HAP-1 (cell line): ENCODE data around the gene TEKT3.

Experiments used
- DNase-seq, 2 experiments: peaks; one replicate each; pipeline ENCODE4 v3.0.0-alpha.2; 2016 to 2020; ENCODE audit warnings: low spot score in 2 of 2
- H3K27me3 ChIP-seq: fragments of 250-450 bp; sonication (Bioruptor Pico); 2 replicates; pipeline ENCODE4 v1.5.1; 2020; ENCODE audit warnings: low read depth, mild to moderate bottlenecking, moderate library complexity
- H3K36me3 ChIP-seq: fragments of 250-450 bp; sonication (Bioruptor Pico); replicated peaks from 2 replicates; pipeline ENCODE4 v1.5.1; 2020; ENCODE audit warnings: mild to moderate bottlenecking
- H3K4me1 ChIP-seq: fragments of 250-450 bp; sonication (Bioruptor Pico); 2 replicates; pipeline ENCODE4 v1.5.1; 2020; ENCODE audit warnings: mild to moderate bottlenecking
- H3K4me3 ChIP-seq: fragments of 250-450 bp; sonication (Bioruptor Pico); 2 replicates; pipeline ENCODE4 v1.5.1; 2020; ENCODE audit warnings: mild to moderate bottlenecking, moderate library complexity
- H3K9me3 ChIP-seq: fragments of 250-450 bp; sonication (Bioruptor Pico); 2 replicates; pipeline ENCODE4 v1.5.1; 2020; ENCODE audit warnings: mild to moderate bottlenecking, moderate library complexity
- in situ Hi-C: fragments of 300-500 bp; cut with MboI; formaldehyde crosslinking; loops from 3 replicates; pipeline ENCODE4 v1.14.3; 2020; ENCODE audit warnings: low sequenced_read_pairs, inconsistent platforms, mixed read lengths

The TEKT3 gene

GRCh38 chr17:15278924-15279477 lies 62.4 kb downstream of the TEKT3 start:
- Histone ChIP-seq H3K9me3 (no peaks in the 10 kb centered on the region), H3K4me1 (no peaks in the 10 kb centered on the region), H3K4me3 (no peak overlapping the region), H3K36me3 (no peaks in the 10 kb centered on the region), H3K27me3 (no peaks in the 10 kb centered on the region)
- no peak for DNase-seq
- in situ Hi-C loops: no loop called here

- in situ Hi-C loops: no loop called here
- Histone ChIP-seq H3K9me3 (no peaks in the 10 kb centered on the region), H3K4me3 (no peak overlapping the region), H3K27me3 (no peaks in the 10 kb centered on the region), H3K4me1 (no peaks in the 10 kb centered on the region), H3K36me3 (no peaks in the 10 kb centered on the region)
- DNase-seq: no peak
Observed at GRCh38 chr17:15278380-15278779, 63.0 kb downstream of the TEKT3 start.

DNA sequence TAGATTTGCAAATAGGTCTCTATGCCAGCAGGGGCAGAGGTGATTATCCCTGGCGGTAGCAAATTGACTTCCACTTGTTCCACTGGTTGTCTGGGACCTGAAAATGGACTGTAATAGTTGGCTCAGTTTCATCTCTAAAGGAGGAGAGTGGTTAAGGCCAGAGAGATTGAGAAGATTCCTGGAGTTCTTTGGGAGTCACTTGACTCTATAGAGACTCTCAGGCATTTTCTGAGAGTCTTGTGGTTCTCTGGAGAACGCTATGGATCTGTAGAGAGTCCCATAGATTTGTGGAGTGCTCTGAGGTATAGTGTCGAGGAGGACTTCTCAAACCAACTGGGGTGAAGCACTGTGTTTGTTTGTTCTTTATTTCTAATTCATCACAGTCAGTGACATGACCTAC lies 67.4 kb downstream of the TEKT3 start:
- DNase-seq: no peak
- Histone ChIP-seq H3K4me3 (no peak overlapping the region), H3K4me1 (no peaks in the 10 kb centered on the region), H3K27me3 (no peaks in the 10 kb centered on the region), H3K36me3 (no peaks in the 10 kb centered on the region), H3K9me3 (no peaks in the 10 kb centered on the region)
- in situ Hi-C loops: no loop called here

GRCh38 chr17:15273141-15273793 lies 68.1 kb downstream of the TEKT3 start:
- in situ Hi-C loops: no loop called here
- Histone ChIP-seq H3K4me3 (no peak overlapping the region), H3K27me3 (no peaks in the 10 kb centered on the region), H3K36me3 (no peaks in the 10 kb centered on the region), H3K9me3 (no peaks in the 10 kb centered on the region), H3K4me1 (no peaks in the 10 kb centered on the region)
- DNase-seq: no peak

GRCh38 chr17:15271741-15272140 lies 69.7 kb downstream of the TEKT3 start:
- H3K36me3 ChIP-seq: no peaks in the 10 kb centered on the region
- no peaks in the 10 kb centered on the region for H3K4me1 ChIP-seq
- DNase-seq: no peak
- no peaks in the 10 kb centered on the region for H3K9me3 ChIP-seq
- no peak overlapping the region for H3K4me3 ChIP-seq
- no peaks in the 10 kb centered on the region for H3K27me3 ChIP-seq
- in situ Hi-C loops: no loop called here

- no peak for DNase-seq
- in situ Hi-C loops: no loop called here
- H3K4me3 ChIP-seq: no peak overlapping the region
Observed at GRCh38 chr17:15270628-15271381, 70.6 kb downstream of the TEKT3 start.

GRCh38 chr17:15269780-15270089 lies 71.7 kb downstream of the TEKT3 start:
- in situ Hi-C loops: no loop called here

More at GRCh38 chr17:15270628-15271381, 70.6 kb downstream of the TEKT3 start:
- Histone ChIP-seq H3K27me3 (no peaks in the 10 kb centered on the region), H3K36me3 (no peaks in the 10 kb centered on the region), H3K9me3 (no peaks in the 10 kb centered on the region), H3K4me1 (no peaks in the 10 kb centered on the region)

DNA sequence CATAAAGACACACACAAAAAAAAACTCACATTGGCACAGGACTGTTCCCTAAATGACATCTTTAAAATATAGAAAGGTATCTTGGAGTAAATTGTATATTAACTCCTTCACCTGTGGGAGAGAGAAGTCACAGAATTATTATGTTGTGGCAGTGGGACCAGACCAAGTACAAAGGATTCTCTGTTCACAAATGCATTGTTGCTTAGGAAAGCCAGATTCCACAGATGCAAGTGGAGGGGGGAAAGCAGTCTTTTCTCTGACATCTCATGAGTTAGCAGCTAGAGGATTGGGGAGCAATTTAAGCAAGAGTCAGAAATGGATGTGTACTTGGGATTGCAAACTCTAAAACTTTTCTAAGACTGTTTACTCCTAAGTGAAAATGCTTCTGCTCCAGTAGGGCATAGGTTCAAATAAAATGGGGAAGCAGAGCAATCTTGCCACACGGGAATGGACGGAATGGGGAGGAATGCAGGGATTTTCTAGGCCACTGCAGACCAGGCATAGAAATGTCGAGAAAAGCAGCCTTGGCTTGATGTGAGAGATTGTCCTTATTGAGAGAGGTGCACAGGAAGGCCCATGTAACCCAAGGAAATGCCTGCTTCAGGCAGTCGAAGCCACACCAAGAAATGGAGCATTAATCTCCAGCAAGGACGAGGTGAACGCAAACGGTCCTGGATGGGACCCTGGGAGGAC lies 72.2 kb downstream of the TEKT3 start:
- Histone ChIP-seq H3K9me3 (no peaks in the 10 kb centered on the region), H3K4me1 (no peaks in the 10 kb centered on the region), H3K27me3 (no peaks in the 10 kb centered on the region), H3K4me3 (no peak overlapping the region), H3K36me3 (no peaks in the 10 kb centered on the region)
- no peak for DNase-seq
- in situ Hi-C loops: no loop called here

More at GRCh38 chr17:15269780-15270089, 71.7 kb downstream of the TEKT3 start:
- Histone ChIP-seq H3K9me3 (no peaks in the 10 kb centered on the region), H3K36me3 (no peaks in the 10 kb centered on the region), H3K4me1 (no peaks in the 10 kb centered on the region), H3K27me3 (no peaks in the 10 kb centered on the region), H3K4me3 (no peak overlapping the region)
- no peak for DNase-seq

- Histone ChIP-seq H3K36me3 (no peaks in the 10 kb centered on the region), H3K9me3 (no peaks in the 10 kb centered on the region), H3K4me1 (no peaks in the 10 kb centered on the region; the same call in 1 of the 2 replicates), H3K27me3 (no peaks in the 10 kb centered on the region), H3K4me3 (no peak overlapping the region)
- no peak for DNase-seq
- in situ Hi-C loops: no loop called here
Observed at GRCh38 chr17:15268461-15268860, 72.9 kb downstream of the TEKT3 start.

- H3K4me3 ChIP-seq: no peak overlapping the region
- in situ Hi-C loops: no loop called here
- no peaks in the 10 kb centered on the region for H3K27me3 ChIP-seq
Observed at GRCh38 chr17:15267996-15268395, 73.4 kb downstream of the TEKT3 start.

DNA sequence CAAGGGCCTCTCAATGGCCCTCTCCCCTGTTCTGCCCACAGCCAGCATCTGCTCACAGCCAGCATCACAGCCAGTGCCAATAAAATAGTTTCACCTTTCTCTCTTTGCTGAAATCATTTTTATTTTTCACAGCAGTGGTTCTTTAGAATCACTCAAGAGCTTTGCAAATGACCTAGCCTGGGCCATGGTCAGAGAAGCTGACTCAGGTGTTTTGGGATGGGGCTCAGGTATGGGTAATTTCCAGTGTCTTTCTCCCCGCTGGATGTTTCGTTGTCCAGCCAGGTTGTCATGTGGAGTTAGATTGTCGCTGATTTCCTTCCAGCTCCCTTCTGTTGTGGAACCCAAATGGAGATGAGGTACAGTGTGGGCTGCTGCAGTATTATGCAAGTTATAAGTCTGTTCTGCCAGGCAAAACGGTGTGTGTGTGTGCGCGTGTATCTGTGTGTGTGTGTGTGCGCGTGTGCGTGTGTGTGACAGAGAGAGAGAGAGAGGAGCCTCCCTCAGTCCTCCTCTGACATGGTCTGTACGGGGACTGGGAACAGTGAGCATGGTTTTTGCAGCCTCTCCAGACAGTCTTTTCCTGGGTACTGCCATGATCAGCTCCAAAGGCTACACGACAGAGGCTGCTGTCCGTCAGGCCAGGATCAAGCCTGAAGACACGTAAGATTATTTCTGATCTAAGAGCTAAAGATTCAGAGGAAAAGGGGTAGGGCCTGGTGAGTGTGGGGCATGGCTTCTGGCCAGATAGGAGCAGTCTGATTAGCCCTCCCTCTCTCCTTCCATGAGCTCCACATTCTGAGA lies 74.9 kb downstream of the TEKT3 start:
- no peak for DNase-seq
- Histone ChIP-seq H3K9me3 (no peaks in the 10 kb centered on the region), H3K4me3 (no peak overlapping the region), H3K36me3 (no peaks in the 10 kb centered on the region), H3K27me3 (no peaks in the 10 kb centered on the region), H3K4me1 (peaks cover 9% of the 10 kb centered on the region)
- in situ Hi-C loops: no loop called here

More at GRCh38 chr17:15267996-15268395, 73.4 kb downstream of the TEKT3 start:
- Histone ChIP-seq H3K36me3 (no peaks in the 10 kb centered on the region), H3K9me3 (no peaks in the 10 kb centered on the region), H3K4me1 (peaks cover 4% of the 10 kb centered on the region)
- DNase-seq: no peak

- Histone ChIP-seq H3K27me3 (no peaks in the 10 kb centered on the region), H3K4me3 (no peak within 1 kb of the TSS), H3K9me3 (no peaks in the 10 kb centered on the region), H3K36me3 (no peaks in the 10 kb centered on the region; the same call in 1 of the 2 replicates), H3K4me1 (peaks cover 9% of the 10 kb centered on the region)
- in situ Hi-C loops: no loop called here
- DNase-seq: no peak
Observed at GRCh38 chr17:15265131-15265530, 76.3 kb downstream of the TEKT3 start, which contains the start of gene PMP22. Gene PMP22 (minus strand): TSS chr17:15265326. CDS start chr17:15260727, 4,599 bp downstream.

GRCh38 chr17:15264542-15264941 lies 76.9 kb downstream of the TEKT3 start:
- H3K36me3 ChIP-seq: no peaks in the 10 kb centered on the region; the same call in 1 of the 2 replicates
- peaks cover 12% of the 10 kb centered on the region for H3K4me1 ChIP-seq
- in situ Hi-C loops: no loop called here
- H3K9me3 ChIP-seq: no peaks in the 10 kb centered on the region
- no peak for DNase-seq
- H3K4me3 ChIP-seq: no peak overlapping the region
- no peaks in the 10 kb centered on the region for H3K27me3 ChIP-seq
